Endothelial cell of umbilical vein (primary cell): ENCODE results near the gene THY1.

ENCODE experiments used
- CTCF ChIP-seq, 2 donors: IDR thresholded peaks; 1 replicate in 1 of 2; 2 replicates in 1 of 2; pipeline ENCODE4 v1.5.1; 2011; ENCODE audit warnings: low read length in 2 of 2, mild to moderate bottlenecking in 2 of 2, moderate library complexity in 2 of 2, control low read depth in 1 of 2, inconsistent platforms in 1 of 2, low read depth in 1 of 2; ENCODE audit not compliant: insufficient read depth in 1 of 2; ENCODE audit errors: extremely low read depth in 1 of 2
- EZH2 ChIP-seq: IDR thresholded peaks from 2 replicates; pipeline ENCODE4 v1.6.1; 2012; ENCODE audit warnings: borderline replicate concordance, low read depth, mild to moderate bottlenecking, moderate library complexity, low read length, inconsistent platforms; ENCODE audit not compliant: severe bottlenecking
- FOS ChIP-seq: IDR thresholded peaks from 2 replicates; pipeline ENCODE4 v1.6.1; 2011; ENCODE audit warnings: mild to moderate bottlenecking, low read length, moderate library complexity, borderline replicate concordance; ENCODE audit not compliant: insufficient read depth
- GATA2 ChIP-seq: IDR thresholded peaks from 2 replicates; pipeline ENCODE4 v1.7.0; 2011; ENCODE audit warnings: low read depth, mild to moderate bottlenecking, moderate library complexity, mixed read lengths, low read length; ENCODE audit not compliant: insufficient read length, insufficient read depth
- JUN ChIP-seq: IDR thresholded peaks from 2 replicates; pipeline ENCODE4 v1.6.1; 2011; ENCODE audit warnings: borderline replicate concordance, low read depth; ENCODE audit not compliant: insufficient read length, insufficient read depth
- MAX ChIP-seq: IDR thresholded peaks from 2 replicates; pipeline ENCODE4 v1.6.1; 2011; ENCODE audit not compliant: insufficient read depth, insufficient read length
- MYC ChIP-seq: IDR thresholded peaks from one replicate; pipeline ENCODE4 v1.6.1; 2011; ENCODE audit warnings: mild to moderate bottlenecking, low read depth, low read length
- POLR2A ChIP-seq: IDR thresholded peaks from 2 replicates; pipeline ENCODE4 v1.6.1; 2012; ENCODE audit warnings: low read depth, mild to moderate bottlenecking, control low read depth, low read length
- POLR2AphosphoS5 ChIP-seq: IDR thresholded peaks from 2 replicates; pipeline ENCODE4 v1.6.1; 2012; ENCODE audit warnings: low read depth, mild to moderate bottlenecking, control low read depth, low read length, moderate library complexity; ENCODE audit not compliant: insufficient read depth

- no peak for TF ChIP-seq CTCF (IDR thresholded peaks at IDR 0.05; ENCODE audit: extremely low read depth in 1 of 2, insufficient read depth in 1 of 2, low read depth in 1 of 2, low read length in 2 of 2)
- no peak for TF ChIP-seq POLR2AphosphoS5
- TF ChIP-seq FOS: no peak
- TF ChIP-seq POLR2A: no peak
- TF ChIP-seq EZH2: no peak
- TF ChIP-seq GATA2: no peak
- TF ChIP-seq MYC: no peak
- TF ChIP-seq MAX: no peak
- TF ChIP-seq JUN: no peak
These were observed 47.6 kb upstream of the THY1 start for GRCh38 chr11:119470317-119471291.
